ENCODE data around the gene ARMC9.

DNA sequence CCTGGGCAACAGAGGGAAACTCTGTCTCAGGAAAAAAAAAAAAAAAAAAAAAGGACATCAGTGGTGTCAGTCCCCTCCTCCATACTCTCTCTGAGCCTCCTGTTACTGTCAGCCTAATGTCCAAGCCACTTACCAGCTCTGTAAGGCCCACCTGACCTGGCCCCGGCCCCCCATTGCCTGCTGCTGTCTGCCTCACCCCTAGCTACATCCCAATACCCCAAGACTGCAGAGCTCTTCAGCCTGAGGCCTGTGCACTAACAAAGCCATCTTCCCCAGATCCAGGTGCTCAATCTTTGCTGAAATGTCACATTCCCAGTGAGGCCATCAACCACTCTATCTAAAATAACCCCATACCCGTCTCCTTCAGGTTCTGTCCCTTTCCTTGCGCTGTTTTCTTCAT, 5.7 kb downstream of the ARMC9 start:
- TF ChIP-seq ESRRG (CRISPR knock-in tag; IDR thresholded peaks at IDR 0.05) (no peak), CSDC2 (CRISPR knock-in tag; IDR thresholded peaks at IDR 0.05) (no peak), ZNF565 (CRISPR knock-in tag; conservative IDR thresholded peaks at IDR 0.05; ENCODE audit: low read depth) (no peak), ZFP30 (CRISPR knock-in tag; IDR thresholded peaks at IDR 0.05) (no peak), ZNF70 (CRISPR knock-in tag; IDR thresholded peaks at IDR 0.05) (no peak), ISL1 (CRISPR knock-in tag; IDR thresholded peaks at IDR 0.05) (no peak), ARNTL (CRISPR knock-in tag; IDR thresholded peaks at IDR 0.05; ENCODE audit: borderline replicate concordance, low read depth) (no peak), ZNF8 (CRISPR knock-in tag; IDR thresholded peaks at IDR 0.05) (no peak), PPARA (CRISPR knock-in tag; IDR thresholded peaks at IDR 0.05; ENCODE audit: borderline replicate concordance) (no peak)
- TF ChIP-seq, protein P1, sequence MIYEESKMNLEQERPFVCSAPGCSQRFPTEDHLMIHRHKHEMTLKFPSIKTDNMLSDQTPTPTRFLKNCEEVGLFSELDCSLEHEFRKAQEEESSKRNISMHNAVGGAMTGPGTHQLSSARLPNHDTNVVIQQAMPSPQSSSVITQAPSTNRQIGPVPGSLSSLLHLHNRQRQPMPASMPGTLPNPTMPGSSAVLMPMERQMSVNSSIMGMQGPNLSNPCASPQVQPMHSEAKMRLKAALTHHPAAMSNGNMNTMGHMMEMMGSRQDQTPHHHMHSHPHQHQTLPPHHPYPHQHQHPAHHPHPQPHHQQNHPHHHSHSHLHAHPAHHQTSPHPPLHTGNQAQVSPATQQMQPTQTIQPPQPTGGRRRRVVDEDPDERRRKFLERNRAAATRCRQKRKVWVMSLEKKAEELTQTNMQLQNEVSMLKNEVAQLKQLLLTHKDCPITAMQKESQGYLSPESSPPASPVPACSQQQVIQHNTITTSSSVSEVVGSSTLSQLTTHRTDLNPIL (CRISPR knock-in tag; IDR thresholded peaks at IDR 0.05; ENCODE audit: low read depth), result no peak
- TF ChIP-seq, protein P2, sequence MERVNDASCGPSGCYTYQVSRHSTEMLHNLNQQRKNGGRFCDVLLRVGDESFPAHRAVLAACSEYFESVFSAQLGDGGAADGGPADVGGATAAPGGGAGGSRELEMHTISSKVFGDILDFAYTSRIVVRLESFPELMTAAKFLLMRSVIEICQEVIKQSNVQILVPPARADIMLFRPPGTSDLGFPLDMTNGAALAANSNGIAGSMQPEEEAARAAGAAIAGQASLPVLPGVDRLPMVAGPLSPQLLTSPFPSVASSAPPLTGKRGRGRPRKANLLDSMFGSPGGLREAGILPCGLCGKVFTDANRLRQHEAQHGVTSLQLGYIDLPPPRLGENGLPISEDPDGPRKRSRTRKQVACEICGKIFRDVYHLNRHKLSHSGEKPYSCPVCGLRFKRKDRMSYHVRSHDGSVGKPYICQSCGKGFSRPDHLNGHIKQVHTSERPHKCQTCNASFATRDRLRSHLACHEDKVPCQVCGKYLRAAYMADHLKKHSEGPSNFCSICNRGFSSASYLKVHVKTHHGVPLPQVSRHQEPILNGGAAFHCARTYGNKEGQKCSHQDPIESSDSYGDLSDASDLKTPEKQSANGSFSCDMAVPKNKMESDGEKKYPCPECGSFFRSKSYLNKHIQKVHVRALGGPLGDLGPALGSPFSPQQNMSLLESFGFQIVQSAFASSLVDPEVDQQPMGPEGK (CRISPR knock-in tag; IDR thresholded peaks at IDR 0.05; ENCODE audit: borderline replicate concordance), result no peak
- TF ChIP-seq, protein P3, sequence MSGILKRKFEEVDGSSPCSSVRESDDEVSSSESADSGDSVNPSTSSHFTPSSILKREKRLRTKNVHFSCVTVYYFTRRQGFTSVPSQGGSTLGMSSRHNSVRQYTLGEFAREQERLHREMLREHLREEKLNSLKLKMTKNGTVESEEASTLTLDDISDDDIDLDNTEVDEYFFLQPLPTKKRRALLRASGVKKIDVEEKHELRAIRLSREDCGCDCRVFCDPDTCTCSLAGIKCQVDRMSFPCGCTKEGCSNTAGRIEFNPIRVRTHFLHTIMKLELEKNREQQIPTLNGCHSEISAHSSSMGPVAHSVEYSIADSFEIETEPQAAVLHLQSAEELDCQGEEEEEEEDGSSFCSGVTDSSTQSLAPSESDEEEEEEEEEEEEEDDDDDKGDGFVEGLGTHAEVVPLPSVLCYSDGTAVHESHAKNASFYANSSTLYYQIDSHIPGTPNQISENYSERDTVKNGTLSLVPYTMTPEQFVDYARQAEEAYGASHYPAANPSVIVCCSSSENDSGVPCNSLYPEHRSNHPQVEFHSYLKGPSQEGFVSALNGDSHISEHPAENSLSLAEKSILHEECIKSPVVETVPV (CRISPR knock-in tag; IDR thresholded peaks at IDR 0.05), result no peak
